Testis (tissue), 3 donors: ENCODE data around the gene TBC1D22A. TPM values are rescaled to one million over a fixed set of nuclear protein-coding genes. Genes with fewer than 3 reads are reported as not detected.

Experiments used
- DNase-seq: peaks from one replicate; pipeline ENCODE4 v3.0.0-alpha.2; 2019
- H3K27ac ChIP-seq, 2 donors: fragments of 200-600 bp; sonication (generic); one replicate each; pipeline ENCODE4 v1.5.1; 2019
- H3K27me3 ChIP-seq: fragments of 200-600 bp; sonication (generic); one replicate; pipeline ENCODE4 v1.5.1; 2019
- H3K36me3 ChIP-seq: fragments of 200-600 bp; sonication (generic); one replicate; pipeline ENCODE4 v1.5.1; 2017; ENCODE audit warnings: low read depth; ENCODE audit errors: missing control alignments
- H3K4me1 ChIP-seq: fragments of 200-600 bp; sonication (generic); one replicate; pipeline ENCODE4 v1.5.1; 2019
- H3K4me3 ChIP-seq, 2 donors: fragments of 200-600 bp; sonication (generic); one replicate each; pipeline ENCODE4 v1.5.1; 2017 to 2019
- H3K9me3 ChIP-seq: fragments of 200-600 bp; sonication (generic); one replicate; pipeline ENCODE4 v1.5.1; 2017
- CTCF ChIP-seq, 3 experiments: fragments of 450-650 bp in 2 of 3; fragments of 200-600 bp in 1 of 3; sonication (generic) in 1 of 3; IDR thresholded peaks; one replicate each; pipeline ENCODE4 v1.5.1; 2016 to 2019; ENCODE audit warnings: antibody characterized with exemption in 3 of 3, mild to moderate bottlenecking in 2 of 3, moderate library complexity in 1 of 3
- POLR2A ChIP-seq: fragments of 450-650 bp; IDR thresholded peaks from one replicate; pipeline ENCODE4 v1.6.1; 2017; ENCODE audit warnings: antibody characterized with exemption, mild to moderate bottlenecking, moderate library complexity
- WGBS, 2 donors: methylation state at CpG; one replicate each; pipeline ENCODE4 v1.1.5; 2018; 5-methylcytosine and 5-hydroxymethylcytosine counted together
- intact Hi-C: fragments of 100-400 bp; cut with DNase I; formaldehyde crosslinking; loops from one replicate; pipeline ENCODE4 v1.15.1; 2023; ENCODE audit warnings: low total_unique reads
- polyA plus RNA-seq: library from polyadenylated mRNA; stranded (reverse); fragments of 350-450 nt; fragmentation: Illumina TruSeq; extraction: RNeasy Lipid Tissue Mini Kit (QIAGEN cat#74804); gene quantifications from one replicate; pipeline ENCODE4 v1.2.3, GENCODE V29; 2014; ENCODE audit warnings: low read depth, low replicate concordance; ENCODE audit not compliant: insufficient read depth
- total RNA-seq, 2 donors: library from RNA; depleted of rRNA; stranded (reverse); fragments of >200 nt; gene quantifications; one replicate each; pipeline ENCODE4 v1.2.3, GENCODE V29; 2016

TBC1D22A gene
- total and polyA plus RNA-seq, 3 donors from 2014 or later, result 16.6 to 32.8 (median 28.5) TPM

DNA sequence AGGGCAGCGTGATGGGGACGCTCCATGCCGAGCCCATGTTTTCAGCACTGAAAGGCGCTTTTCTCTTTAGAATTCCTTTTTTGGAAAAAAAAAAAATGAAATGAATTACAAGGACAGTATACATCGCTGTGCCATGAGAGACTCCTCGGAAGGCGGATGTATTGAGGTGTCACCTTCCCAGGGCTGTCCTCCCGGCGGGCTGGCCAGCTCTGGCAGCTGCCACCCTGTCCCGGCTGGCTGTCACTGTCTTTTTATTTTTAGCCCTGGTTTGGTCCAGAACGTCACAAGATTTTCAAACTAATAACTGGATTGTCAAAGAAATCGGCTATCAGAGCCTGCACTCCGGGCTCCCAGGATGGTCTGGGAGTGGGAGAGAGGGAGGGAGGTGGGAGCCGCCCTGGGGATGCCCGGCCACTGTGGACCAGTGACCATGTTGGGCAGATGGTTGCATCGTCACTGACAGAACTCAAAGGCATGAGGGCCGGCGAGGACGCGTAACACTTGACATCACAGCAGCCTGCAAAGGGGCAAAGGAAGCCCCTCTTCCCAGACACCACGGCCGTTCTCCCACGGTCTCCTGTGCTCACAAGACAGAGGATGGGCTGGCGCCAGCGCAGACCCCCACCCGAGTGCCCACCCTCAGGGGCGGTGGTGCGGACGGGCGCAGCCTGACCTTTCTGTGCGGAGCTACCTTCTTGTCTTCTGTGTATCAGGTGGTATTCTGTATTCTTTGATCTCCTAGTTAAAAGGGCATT is 392.9 kb downstream of the TBC1D22A start:
- Histone ChIP-seq H3K27me3 (no peaks in the 10 kb centered on the region), H3K9me3 (no peaks in the 10 kb centered on the region), H3K4me1 (peaks cover 4% of the 10 kb centered on the region), H3K27ac (no peak overlapping the region), H3K4me3 (no peak overlapping the region), H3K36me3 (no peaks in the 10 kb centered on the region)
- TF ChIP-seq POLR2A, result no peak
- TF ChIP-seq CTCF (IDR thresholded peaks at IDR 0.05), result no peak
- 70 to 85% methylated on average over 31 of the region's 31 CpGs for WGBS, 2 donors
- intact Hi-C loops, result no loop called here
- DNase-seq, result no peak

DNA sequence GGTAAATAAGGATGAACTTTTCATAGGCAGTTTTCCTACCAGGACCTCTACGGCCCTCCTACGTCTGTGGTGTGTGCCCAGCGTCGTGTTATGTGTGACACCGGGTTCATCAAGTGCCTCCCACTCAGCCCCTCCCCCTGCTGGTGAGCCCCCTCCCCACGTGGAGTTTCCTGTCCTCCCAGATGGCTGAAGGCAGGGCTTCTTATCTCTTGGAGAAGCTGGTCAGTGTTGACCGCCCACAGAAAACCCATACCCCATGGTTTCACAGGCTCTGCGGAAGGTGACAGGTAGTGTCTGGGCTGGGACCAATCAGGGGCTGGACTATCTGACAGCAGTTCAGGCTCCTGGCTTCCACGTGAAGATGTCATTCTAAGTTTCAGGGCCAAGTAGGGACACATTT is 393.5 kb downstream of the TBC1D22A start:
- Histone ChIP-seq H3K4me1 (peaks cover 4% of the 10 kb centered on the region), H3K4me3 (no peak overlapping the region), H3K27me3 (no peaks in the 10 kb centered on the region), H3K36me3 (no peaks in the 10 kb centered on the region), H3K9me3 (no peaks in the 10 kb centered on the region), H3K27ac (no peak overlapping the region)
- intact Hi-C loops, result no loop called here
- DNase-seq, result no peak
- WGBS, 2 donors, result 77 to 85% methylated on average over 8 to 9 of the region's 9 CpGs
- TF ChIP-seq POLR2A (no peak), CTCF (IDR thresholded peaks at IDR 0.05) (no peak)

DNA sequence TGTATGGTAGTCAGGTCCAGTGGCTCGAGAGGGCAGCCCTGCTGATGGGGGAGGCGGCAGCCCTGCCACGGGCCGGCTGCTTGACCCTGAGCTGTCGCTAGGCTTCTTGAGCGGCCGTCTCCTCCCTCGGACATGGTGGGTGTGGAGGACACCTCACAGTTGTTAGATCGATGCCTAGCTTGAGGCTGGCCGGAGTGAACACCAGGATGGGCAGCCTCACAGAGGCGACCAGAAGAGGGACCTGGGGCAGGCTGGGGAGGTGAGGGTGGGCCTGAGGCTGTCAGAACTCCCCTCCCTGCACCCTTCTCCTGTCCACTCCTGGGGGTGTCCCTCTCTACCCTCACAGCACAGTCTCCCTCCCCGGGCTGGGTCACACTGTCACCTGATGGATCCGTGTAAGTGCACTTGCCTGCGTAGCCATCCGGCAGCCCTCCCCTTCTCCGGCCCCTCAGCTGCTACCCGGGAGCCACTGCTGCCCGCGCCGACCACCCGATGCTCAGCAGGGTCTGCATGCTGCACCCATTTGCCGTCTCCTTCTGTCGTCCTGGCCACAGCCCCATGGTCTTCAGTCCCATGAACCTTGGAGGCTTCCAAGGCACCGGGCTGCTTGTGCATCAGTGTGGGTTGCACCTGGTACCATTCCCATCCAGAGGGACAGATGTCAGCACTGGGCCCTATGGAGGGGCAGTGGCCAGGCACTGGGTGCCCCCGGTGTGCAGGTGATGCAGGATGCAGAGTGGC is 394.1 kb downstream of the TBC1D22A start:
- H3K27ac ChIP-seq, result no peak overlapping the region
- intact Hi-C loops, result no loop called here
- H3K36me3 ChIP-seq, result no peaks in the 10 kb centered on the region
- no peaks in the 10 kb centered on the region for H3K9me3 ChIP-seq
- no peak overlapping the region for H3K4me3 ChIP-seq
- H3K4me1 ChIP-seq, result peaks cover 4% of the 10 kb centered on the region
- no peak for DNase-seq
- TF ChIP-seq CTCF (IDR thresholded peaks at IDR 0.05), result no peak
- no peak for TF ChIP-seq POLR2A
- 96 to 97% methylated on average over 18 to 25 of the region's 25 CpGs for WGBS, 2 donors
- H3K27me3 ChIP-seq, result no peaks in the 10 kb centered on the region

- Histone ChIP-seq H3K9me3 (no peaks in the 10 kb centered on the region), H3K4me1 (peaks cover 4% of the 10 kb centered on the region), H3K27ac (no peak overlapping the region), H3K27me3 (no peaks in the 10 kb centered on the region), H3K36me3 (no peaks in the 10 kb centered on the region), H3K4me3 (no peak overlapping the region)
- 90 to 91% methylated on average over 13 to 15 of the region's 15 CpGs for WGBS, 2 donors
- intact Hi-C loops, result no loop called here
- DNase-seq, result no peak
- TF ChIP-seq CTCF (IDR thresholded peaks at IDR 0.05), result no peak
- TF ChIP-seq POLR2A, result no peak
Measured at GRCh38 chr22:47157093-47157420, 394.6 kb downstream of the TBC1D22A start.
